ENCODE measurements around the gene STK24.

DNA sequence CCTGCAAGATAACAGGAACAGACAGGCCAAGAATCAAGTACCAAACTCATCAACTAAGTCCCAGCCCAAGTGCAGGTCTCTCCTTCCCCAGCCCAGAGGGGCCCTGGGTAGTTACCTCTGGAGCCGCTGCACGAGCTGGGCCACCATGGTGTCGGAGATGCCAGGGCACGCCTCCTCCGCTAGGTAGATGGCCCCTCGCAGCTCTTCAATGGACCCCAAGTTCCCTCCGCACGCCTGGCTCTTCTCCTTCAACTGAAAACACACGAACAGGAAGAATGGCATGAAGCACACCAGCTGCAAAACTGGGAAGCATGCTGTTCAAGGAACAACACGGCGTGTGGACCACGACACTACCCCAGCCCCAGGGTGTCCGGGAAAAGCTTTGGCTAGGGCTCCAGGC lies 119.9 kb downstream of the STK24 start:
- TF ChIP-seq, protein P1, sequence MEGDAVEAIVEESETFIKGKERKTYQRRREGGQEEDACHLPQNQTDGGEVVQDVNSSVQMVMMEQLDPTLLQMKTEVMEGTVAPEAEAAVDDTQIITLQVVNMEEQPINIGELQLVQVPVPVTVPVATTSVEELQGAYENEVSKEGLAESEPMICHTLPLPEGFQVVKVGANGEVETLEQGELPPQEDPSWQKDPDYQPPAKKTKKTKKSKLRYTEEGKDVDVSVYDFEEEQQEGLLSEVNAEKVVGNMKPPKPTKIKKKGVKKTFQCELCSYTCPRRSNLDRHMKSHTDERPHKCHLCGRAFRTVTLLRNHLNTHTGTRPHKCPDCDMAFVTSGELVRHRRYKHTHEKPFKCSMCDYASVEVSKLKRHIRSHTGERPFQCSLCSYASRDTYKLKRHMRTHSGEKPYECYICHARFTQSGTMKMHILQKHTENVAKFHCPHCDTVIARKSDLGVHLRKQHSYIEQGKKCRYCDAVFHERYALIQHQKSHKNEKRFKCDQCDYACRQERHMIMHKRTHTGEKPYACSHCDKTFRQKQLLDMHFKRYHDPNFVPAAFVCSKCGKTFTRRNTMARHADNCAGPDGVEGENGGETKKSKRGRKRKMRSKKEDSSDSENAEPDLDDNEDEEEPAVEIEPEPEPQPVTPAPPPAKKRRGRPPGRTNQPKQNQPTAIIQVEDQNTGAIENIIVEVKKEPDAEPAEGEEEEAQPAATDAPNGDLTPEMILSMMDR (IDR thresholded peaks at IDR 0.05) = no peak
- TF ChIP-seq POLR2A (IDR thresholded peaks at IDR 0.05) = no peak
